ENCODE results near the gene POLG. TPM values are rescaled to one million over a fixed set of nuclear protein-coding genes. Genes with fewer than 3 reads are reported as not detected.

POLG gene
- total RNA-seq, 2 experiments from 2014 or later = 80.2 to 93.7 TPM

GRCh38 chr15:89303986-89304385, 30.6 kb downstream of the POLG start:
- POLR2A ChIA-PET = no interaction called here
- H3K36me3 ChIP-seq (ENCODE audit: insufficient read depth, low read length) = peaks cover 99% of the 10 kb centered on the region
- H3K27ac ChIP-seq (ENCODE audit: low read depth, low read length, poor library complexity, severe bottlenecking) = no peak overlapping the region
- TF ChIP-seq EZH2phosphoT487 (IDR thresholded peaks at IDR 0.05; ENCODE audit: borderline replicate concordance, low read depth, low read length) = no peak
- no peak for TF ChIP-seq CTCF (conservative IDR thresholded peaks at IDR 0.05; ENCODE audit: low read length)
- H3K4me1 ChIP-seq (ENCODE audit: insufficient read depth, low read length, poor library complexity, severe bottlenecking) = no peaks in the 10 kb centered on the region
- CTCF ChIA-PET (ENCODE audit: unreplicated experiment) = no interaction called here
- no peak overlapping the region for H2AFZ ChIP-seq (ENCODE audit: low read length)
- no peaks in the 10 kb centered on the region for H3K79me2 ChIP-seq (ENCODE audit: insufficient read depth, low read depth, low read length)
- no peaks in the 10 kb centered on the region for H3K9me2 ChIP-seq (ENCODE audit: insufficient read depth, low read length)
- no peak overlapping the region for H3K4me3 ChIP-seq (ENCODE audit: low read depth, low read length, poor library complexity, severe bottlenecking)
- no peak for DNase-seq (ENCODE audit: low spot score)
- H3K4me2 ChIP-seq (ENCODE audit: low read length) = no peak overlapping the region
- BruUV-seq (replicated peaks) = no TSS peak
- intact Hi-C loops (cut with micrococcal nuclease; ENCODE audit: unreplicated experiment) = loop anchor here (5.0 kb wide), 2 partner anchors 42 to 97 kb away; no protein-coding TSS in a partner anchor
- H3K9me3 ChIP-seq (ENCODE audit: low read length) = no peaks in the 10 kb centered on the region
- no peaks in the 10 kb centered on the region for H4K20me1 ChIP-seq (ENCODE audit: insufficient read depth, low read length)

- H3K9me3 ChIP-seq (ENCODE audit: low read length) = no peaks in the 10 kb centered on the region
Observed at GRCh38 chr15:89301304-89302089, 33.1 kb downstream of the POLG start.

DNA sequence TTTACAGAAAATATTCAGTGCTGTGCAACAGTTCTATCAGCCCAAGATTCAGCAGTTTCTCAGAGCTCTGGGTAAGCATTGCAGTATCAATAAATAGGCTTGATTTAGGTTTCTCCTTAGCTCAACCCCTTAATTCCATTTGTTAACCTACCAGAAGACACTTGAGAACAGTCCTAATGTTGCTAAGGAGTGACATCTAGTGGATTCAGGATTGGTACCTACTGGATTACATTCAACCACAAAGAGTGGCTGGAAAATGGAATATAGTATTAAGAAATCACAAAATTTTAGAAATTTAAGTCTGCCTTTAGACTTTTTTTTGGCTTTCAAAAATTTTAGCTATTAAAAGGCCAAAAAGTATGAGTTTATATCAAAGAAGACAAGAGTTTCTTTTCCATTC, 34.7 kb downstream of the POLG start:
- Histone ChIP-seq H3K9me3 (ENCODE audit: low read length) (no peaks in the 10 kb centered on the region), H2AFZ (ENCODE audit: low read length) (no peak overlapping the region), H3K36me3 (ENCODE audit: insufficient read depth, low read length) (peaks cover 88% of the 10 kb centered on the region), H3K4me2 (ENCODE audit: low read length) (no peak overlapping the region), H3K27ac (ENCODE audit: low read depth, low read length, poor library complexity, severe bottlenecking) (no peak overlapping the region), H3K4me1 (ENCODE audit: insufficient read depth, low read length, poor library complexity, severe bottlenecking) (no peaks in the 10 kb centered on the region), H3K79me2 (ENCODE audit: insufficient read depth, low read depth, low read length) (no peaks in the 10 kb centered on the region), H3K4me3 (ENCODE audit: low read depth, low read length, poor library complexity, severe bottlenecking) (no peak overlapping the region), H4K20me1 (ENCODE audit: insufficient read depth, low read length) (no peaks in the 10 kb centered on the region), H3K9me2 (ENCODE audit: insufficient read depth, low read length) (no peaks in the 10 kb centered on the region)
- no TSS peak for BruUV-seq (replicated peaks)
- intact Hi-C loops (cut with micrococcal nuclease; ENCODE audit: unreplicated experiment) = loop anchor here (5.0 kb wide), 2 partner anchors 38 to 93 kb away; no protein-coding TSS in a partner anchor
- ChIA-PET POLR2A (no interaction called here), CTCF (ENCODE audit: unreplicated experiment) (no interaction called here)
- peak; percentile 44; the same call in 1 of the 2 replicates for TF ChIP-seq CTCF (conservative IDR thresholded peaks at IDR 0.05; ENCODE audit: low read length)
- no peak for TF ChIP-seq EZH2phosphoT487 (IDR thresholded peaks at IDR 0.05; ENCODE audit: borderline replicate concordance, low read depth, low read length)
- DNase-seq (ENCODE audit: low spot score) = no peak

More at GRCh38 chr15:89301304-89302089, 33.1 kb downstream of the POLG start:
- Histone ChIP-seq H3K36me3 (ENCODE audit: insufficient read depth, low read length) (peaks cover 89% of the 10 kb centered on the region), H3K9me2 (ENCODE audit: insufficient read depth, low read length) (no peaks in the 10 kb centered on the region), H3K27ac (ENCODE audit: low read depth, low read length, poor library complexity, severe bottlenecking) (no peak overlapping the region), H2AFZ (ENCODE audit: low read length) (no peak overlapping the region), H3K4me3 (ENCODE audit: low read depth, low read length, poor library complexity, severe bottlenecking) (no peak overlapping the region), H3K79me2 (ENCODE audit: insufficient read depth, low read depth, low read length) (no peaks in the 10 kb centered on the region), H3K4me2 (ENCODE audit: low read length) (no peak overlapping the region), H3K4me1 (ENCODE audit: insufficient read depth, low read length, poor library complexity, severe bottlenecking) (no peaks in the 10 kb centered on the region), H4K20me1 (ENCODE audit: insufficient read depth, low read length) (no peaks in the 10 kb centered on the region)
- ChIA-PET CTCF (ENCODE audit: unreplicated experiment) (no interaction called here), POLR2A (no interaction called here)
- BruUV-seq (replicated peaks) = no TSS peak
- no peak for DNase-seq (ENCODE audit: low spot score)
- intact Hi-C loops (cut with micrococcal nuclease; ENCODE audit: unreplicated experiment) = loop anchor here (5.0 kb wide), 2 partner anchors 39 to 94 kb away; no protein-coding TSS in a partner anchor
- TF ChIP-seq EZH2phosphoT487 (IDR thresholded peaks at IDR 0.05; ENCODE audit: borderline replicate concordance, low read depth, low read length) = no peak

Data from OCI-LY7 (cell line).